GM19324 (cell line): ENCODE data around the gene CIRBP.
A peak's percentile ranks its signal among the peaks of the same experiment; 100 is the strongest.
"Not testable (repeated sequence)": the region's sequence is repeated elsewhere in the genome, so short reads cannot be mapped to it uniquely, and the experiment has no call there.

Experiments
- ATAC-seq: cut with Tn5 transposase; IDR thresholded peaks from one replicate; pipeline ENCODE4 v1.9.1; 2021; ENCODE audit warnings: mild to moderate bottlenecking, moderate library complexity; ENCODE audit not compliant: unreplicated experiment, low FRiP score

Gene CIRBP

DNA sequence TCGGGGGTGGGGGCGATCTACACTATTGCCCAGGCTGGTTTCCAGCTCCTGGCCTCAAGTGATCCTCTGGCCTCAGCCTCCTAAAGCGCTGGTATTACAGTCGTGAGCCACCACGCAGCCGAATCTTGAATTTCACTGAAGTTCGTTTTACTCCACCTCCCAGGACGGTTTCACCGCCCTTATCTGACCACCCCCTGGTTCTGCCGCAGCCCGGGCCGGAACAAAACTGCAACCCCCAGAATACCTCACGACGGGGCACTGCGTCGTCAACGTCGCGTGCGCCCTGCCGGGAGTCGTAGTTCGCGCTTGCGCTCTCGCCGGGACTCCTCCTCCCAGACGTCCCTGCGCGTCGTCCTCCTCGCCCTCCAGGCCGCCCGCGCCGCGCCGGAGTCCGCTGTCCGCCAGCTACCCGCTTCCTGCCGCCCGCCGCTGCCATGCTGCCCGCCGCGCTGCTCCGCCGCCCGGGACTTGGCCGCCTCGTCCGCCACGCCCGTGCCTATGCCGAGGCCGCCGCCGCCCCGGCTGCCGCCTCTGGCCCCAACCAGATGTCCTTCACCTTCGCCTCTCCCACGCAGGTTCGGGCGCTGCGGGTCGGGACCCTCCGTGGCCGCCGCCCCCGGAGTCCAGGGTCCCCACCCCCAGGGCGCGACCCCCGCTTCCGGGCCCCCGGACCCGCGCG is 27.6 kb upstream of the CIRBP start, which contains the start of gene ATP5F1D:
Gene ATP5F1D, plus strand, starts transcription at position 335 of the 679 bp plus-strand sequence. Its CDS starts 100 bp downstream, at position 435.
- ATAC-seq = peak; percentile 64

GRCh38 chr19:1243768-1244692 is 25.1 kb upstream of the CIRBP start:
- no peak for ATAC-seq

- no peak for ATAC-seq
Measured at GRCh38 chr19:1244693-1245451, 24.3 kb upstream of the CIRBP start.

GRCh38 chr19:1245494-1246264 is 23.5 kb upstream of the CIRBP start:
- no peak for ATAC-seq

GRCh38 chr19:1246265-1247087 is 22.7 kb upstream of the CIRBP start:
- ATAC-seq = not testable (repeated sequence)

DNA sequence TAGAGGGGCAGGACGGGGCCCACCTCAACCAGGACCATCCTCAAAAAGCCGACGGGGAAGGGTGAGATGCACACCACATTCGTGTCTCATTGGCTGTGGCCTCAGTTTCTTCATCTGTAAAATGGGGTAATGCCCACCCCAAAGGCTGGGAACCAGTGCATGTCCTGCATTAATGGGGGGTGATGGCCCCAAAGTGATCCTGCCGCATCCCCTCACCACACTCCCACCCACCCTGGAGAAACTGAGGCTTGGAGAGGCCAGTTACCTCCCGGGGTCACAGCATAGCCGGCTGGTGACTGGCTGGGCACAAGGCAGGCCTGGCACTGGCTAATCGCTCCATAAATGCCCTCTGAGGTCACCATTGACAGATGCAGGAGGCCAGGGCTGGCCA is 21.4 kb upstream of the CIRBP start:
- ATAC-seq = no peak

- ATAC-seq = peak; percentile 18
Measured at GRCh38 chr19:1248139-1248785, 20.9 kb upstream of the CIRBP start, which contains the start of gene MIDN. Gene MIDN, plus strand, starts transcription at chr19:1248583. Its CDS starts 1,714 bp downstream, at chr19:1250297.

DNA sequence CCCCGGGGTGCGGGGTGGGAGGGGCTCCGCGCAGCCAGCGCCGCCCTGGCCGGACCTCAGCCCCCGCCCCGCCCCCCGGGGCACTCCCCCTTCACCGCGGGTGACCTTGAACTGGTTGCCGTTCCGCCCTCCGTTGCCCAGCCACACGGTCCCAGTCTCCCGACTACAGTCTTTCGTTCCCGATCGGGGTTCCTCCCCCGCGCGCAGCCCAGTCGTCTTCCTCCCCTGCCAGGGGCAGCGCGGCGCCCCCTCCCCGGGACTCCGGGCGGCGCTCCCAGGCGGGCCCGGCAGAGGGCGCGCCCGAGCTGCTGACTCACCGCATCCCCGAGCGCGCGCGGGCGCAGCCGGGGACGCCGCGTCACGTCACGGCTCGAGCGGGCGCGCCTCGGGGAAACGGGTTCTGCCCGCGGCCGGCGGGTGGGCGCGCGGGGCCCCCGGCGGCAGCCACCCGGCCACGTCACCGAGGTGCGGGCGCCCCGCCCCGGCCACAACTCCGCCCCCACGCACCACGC is 20.3 kb upstream of the CIRBP start:
- ATAC-seq = peak; percentile 33

- peak; percentile 53 for ATAC-seq
Measured at GRCh38 chr19:1249298-1249989, 19.7 kb upstream of the CIRBP start.

DNA sequence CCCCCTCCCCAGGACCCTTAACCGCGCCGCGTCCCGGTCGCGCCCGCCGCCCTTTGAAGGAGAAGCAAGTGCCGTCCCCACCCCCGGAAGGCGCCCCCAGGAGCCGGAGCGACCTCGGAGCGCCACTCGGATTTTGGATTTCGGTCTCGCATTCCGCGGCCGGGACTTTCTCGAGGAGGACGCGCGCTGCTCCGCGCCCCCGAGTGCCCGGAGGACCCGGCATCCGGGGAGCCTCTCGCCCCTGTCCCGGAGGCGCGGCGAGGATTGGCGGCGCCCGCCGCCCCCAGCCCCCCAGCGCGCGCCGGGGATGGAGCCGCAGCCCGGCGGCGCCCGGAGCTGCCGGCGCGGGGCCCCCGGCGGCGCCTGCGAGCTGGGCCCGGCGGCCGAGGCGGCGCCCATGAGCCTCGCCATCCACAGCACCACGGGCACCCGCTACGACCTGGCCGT is 19.1 kb upstream of the CIRBP start:
- peak; percentile 0 for ATAC-seq

DNA sequence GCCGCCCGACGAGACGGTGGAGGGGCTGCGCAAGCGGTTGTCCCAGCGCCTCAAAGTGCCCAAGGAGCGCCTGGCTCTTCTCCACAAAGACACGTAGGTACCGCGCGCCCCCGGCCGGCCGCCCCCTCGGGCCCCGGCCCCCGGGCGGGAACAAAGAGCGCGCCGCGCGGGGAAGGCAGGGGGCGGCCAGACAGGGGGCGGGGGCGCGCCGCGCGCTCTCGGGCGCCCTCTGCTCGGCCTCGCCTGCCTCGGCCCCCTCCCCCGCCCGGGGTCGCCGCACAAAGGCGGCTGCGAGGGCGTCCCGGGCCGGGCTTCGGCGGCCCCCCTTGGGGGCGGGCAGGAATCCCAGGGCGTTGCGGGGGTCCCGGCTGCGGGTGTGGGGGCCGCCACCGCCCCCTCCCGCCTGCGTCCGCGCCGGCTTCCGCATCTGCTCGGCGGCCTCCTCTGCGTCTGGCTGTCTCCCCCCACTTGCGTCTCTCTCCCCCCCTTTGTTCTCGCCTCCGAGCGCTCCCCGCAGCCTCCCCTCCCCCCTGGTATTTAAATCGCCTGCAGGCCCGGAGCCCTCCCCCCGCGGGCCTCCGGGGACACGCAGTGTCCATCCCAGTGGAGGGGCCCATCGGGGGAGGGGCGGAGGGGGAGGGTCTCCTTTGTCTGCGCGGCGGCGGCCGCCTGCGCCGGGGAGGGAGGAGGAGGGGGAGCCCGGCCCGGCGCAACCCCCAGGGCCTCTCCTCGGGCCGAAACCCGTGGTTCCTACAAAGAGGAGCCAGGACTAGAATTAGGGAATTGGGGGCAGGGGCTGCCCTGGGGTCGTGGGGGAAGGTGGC is 18.5 kb upstream of the CIRBP start:
- ATAC-seq = no peak

GRCh38 chr19:1251330-1252220 is 17.6 kb upstream of the CIRBP start:
- no peak for ATAC-seq

DNA sequence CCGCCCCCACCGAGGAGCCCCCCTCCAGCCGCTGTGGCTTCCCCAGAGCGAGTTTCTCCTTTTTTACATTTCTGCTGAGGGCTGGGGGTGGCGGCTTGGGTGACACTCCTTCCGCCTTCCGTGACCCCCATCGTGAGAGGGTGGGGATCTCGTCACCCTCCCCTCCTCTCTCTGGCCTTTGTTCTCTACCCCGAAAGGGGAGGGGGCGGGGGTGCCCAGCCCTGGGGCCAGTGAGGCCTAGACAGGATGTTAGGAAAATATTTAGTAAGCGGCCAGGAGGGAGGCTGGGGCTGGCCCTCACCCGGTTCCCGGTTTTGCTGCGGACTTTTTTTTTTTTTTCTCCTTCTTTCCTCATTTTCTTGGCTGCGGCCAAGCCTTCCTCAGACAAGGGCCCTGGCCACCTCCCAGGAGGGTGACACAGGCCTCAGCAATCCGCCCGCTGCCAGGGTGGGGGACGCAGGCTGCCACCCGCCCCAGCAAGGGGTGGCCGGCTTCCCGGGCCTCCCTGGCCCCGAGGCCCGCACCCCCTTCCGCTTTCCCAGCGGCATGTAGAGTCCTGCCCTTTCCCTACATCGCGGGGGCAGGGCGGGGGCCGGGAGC is 16.8 kb upstream of the CIRBP start:
- no peak for ATAC-seq

- no peak for ATAC-seq
Measured at GRCh38 chr19:1252821-1253513, 16.2 kb upstream of the CIRBP start.

DNA sequence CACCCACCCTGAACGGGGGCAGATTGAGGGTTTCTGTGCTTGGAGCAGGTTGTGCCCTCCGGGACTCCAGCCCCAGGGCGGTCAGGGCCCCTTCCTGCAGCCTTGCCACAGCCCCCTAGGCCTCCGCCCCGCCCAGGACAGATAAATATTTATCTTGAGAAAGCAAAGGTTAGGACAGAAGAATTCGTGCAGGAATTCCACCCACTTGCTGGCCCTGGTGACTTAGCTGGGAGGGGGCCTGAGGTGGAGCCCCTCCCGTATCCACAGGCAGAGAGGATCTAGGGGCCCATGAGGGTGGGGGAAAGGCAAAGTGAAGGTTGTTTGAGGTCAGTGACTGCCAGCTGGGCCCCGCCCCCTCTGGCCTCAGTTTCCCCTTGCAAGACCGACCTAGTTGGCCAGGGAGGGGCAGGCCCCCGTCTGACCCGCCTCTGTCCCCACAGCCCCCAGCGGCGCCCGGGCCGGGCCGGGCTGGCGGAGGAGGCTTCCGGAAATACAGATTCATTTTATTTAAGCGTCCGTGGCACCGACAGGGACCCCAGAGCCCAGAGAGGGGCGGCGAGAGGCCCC is 15.5 kb upstream of the CIRBP start:
- ATAC-seq = no peak
